ENCODE measurements around the gene IPO13.

Gene IPO13

GRCh38 chr1:43946236-43947060 is at the start of gene IPO13:
IPO13 (plus strand) TSS chr1:43946950; CDS start chr1:43947601, 651 bp downstream.
- peak; percentile 96 for DNase-seq (ENCODE audit: low read depth, low spot score)
- in situ Hi-C loops (cut with HindIII; ENCODE audit: low sequenced_read_pairs) = no loop called here
- H3K4me3 ChIP-seq (ENCODE audit: low read depth, low read length) = peak within 1 kb of the TSS; percentile 71
- peak; percentile 59 for TF ChIP-seq CTCF (IDR thresholded peaks at IDR 0.05; ENCODE audit: low read depth, low read length)

GRCh38 chr1:43898981-43899380 is 47.8 kb upstream of the IPO13 start:
- no peak for DNase-seq (ENCODE audit: low read depth, low spot score)
- no peak overlapping the region for H3K4me3 ChIP-seq (ENCODE audit: low read depth, low read length)
- in situ Hi-C loops (cut with HindIII; ENCODE audit: low sequenced_read_pairs) = no loop called here
- TF ChIP-seq CTCF (IDR thresholded peaks at IDR 0.05; ENCODE audit: low read depth, low read length) = no peak

- DNase-seq (ENCODE audit: low read depth, low spot score) = no peak
- no peak for TF ChIP-seq CTCF (IDR thresholded peaks at IDR 0.05; ENCODE audit: low read depth, low read length)
- in situ Hi-C loops (cut with HindIII; ENCODE audit: low sequenced_read_pairs) = no loop called here
- no peak overlapping the region for H3K4me3 ChIP-seq (ENCODE audit: low read depth, low read length)
Observed at GRCh38 chr1:43900386-43900785, 46.4 kb upstream of the IPO13 start.

- DNase-seq (ENCODE audit: low read depth, low spot score) = no peak
- no peak for TF ChIP-seq CTCF (IDR thresholded peaks at IDR 0.05; ENCODE audit: low read depth, low read length)
- no peak overlapping the region for H3K4me3 ChIP-seq (ENCODE audit: low read depth, low read length)
- in situ Hi-C loops (cut with HindIII; ENCODE audit: low sequenced_read_pairs) = no loop called here
Observed at GRCh38 chr1:43901196-43901961, 45.4 kb upstream of the IPO13 start.

- no peak overlapping the region for H3K4me3 ChIP-seq (ENCODE audit: low read depth, low read length)
- no peak for DNase-seq (ENCODE audit: low read depth, low spot score)
- TF ChIP-seq CTCF (IDR thresholded peaks at IDR 0.05; ENCODE audit: low read depth, low read length) = no peak
- in situ Hi-C loops (cut with HindIII; ENCODE audit: low sequenced_read_pairs) = no loop called here
Observed at GRCh38 chr1:43902058-43902831, 44.5 kb upstream of the IPO13 start.
